Measurements from ENCODE around the gene CYP2F1.
"Not testable (repeated sequence)": the region's sequence is repeated elsewhere in the genome, so short reads cannot be mapped to it uniquely, and the experiment has no call there.

The CYP2F1 gene

DNA sequence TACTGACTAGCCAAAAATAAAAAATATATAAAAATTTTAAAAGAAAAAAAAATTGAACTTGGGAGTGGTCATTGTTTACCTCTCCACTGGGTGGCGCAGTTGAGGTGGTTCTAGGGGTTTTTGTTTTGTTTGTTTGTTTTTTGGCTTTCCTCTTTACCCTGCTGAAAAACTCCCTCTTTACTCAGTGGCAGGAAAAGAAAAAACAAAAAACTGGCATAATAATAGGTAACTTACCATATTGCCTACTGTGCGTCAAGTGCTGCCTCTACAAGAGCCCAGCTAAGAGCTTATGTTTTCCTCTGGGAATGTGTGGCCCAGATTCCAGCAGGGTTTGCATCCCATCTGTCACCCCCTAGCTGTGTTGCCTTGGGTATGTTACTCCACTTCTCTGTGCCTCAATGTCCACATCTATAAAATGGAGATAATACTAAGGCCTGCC, 12.6 kb downstream of the CYP2F1 start:
- DNase-seq (ENCODE audit: low spot score): peak; percentile 21

DNA sequence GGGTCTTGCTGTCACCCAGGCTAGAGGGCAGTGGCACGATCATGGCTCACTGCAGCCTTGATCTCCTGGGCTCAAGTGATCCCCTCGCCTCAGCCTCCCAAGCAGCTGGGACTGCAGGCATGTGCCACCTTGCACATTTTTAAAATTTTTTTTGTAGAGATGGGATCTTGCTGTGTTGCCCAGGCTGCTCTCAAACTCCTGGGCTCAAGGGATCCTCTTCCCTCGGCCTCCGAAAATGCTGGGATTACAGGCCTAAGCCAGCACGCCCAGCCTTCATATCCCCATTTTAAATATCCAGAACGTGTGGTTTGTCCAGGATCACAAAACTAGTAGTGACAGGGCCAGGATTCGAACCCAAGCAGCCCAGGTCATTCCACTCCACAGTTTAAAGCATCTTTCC, 13.1 kb downstream of the CYP2F1 start:
- not testable (repeated sequence) for DNase-seq (ENCODE audit: low spot score)

DNA sequence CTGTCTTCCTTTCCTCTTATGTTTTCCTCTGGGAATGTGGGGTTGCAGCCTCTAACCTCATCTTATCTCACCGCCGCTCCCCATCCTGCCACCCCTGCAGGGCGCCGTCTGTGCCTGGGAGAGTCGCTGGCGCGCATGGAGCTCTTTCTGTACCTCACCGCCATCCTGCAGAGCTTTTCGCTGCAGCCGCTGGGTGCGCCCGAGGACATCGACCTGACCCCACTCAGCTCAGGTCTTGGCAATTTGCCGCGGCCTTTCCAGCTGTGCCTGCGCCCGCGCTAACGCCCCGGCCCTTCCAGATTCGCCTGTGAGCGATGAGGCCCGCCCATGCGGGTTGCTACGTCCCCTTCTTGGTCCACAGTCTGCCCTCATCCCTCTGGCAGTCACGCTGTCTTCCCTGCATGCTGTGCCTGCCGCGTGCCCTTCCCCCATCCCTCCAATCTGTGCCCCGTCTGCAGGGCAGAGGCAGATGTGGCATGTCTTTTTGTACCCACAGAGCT, 13.6 kb downstream of the CYP2F1 start:
- peak; percentile 58 for DNase-seq (ENCODE audit: low spot score)

DNA sequence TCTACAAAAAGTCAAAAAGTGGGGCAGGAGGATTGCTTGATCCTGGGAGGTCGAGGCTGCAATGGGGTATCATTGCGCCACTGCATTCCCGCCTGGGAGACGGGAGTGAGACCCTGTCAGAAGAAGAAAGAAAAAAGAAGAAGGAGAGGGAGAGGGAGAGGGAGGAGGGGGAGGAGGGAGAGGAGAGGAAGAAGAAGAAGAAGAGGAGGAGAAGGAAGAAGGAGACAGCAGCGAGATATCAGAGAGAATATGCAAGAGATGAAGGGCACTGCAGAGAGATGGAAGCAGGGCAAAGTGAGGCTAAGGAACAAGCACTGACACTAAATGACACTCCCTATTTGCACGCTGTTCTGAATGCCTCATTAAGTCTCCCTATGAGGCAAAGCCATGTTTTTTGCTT, 14.5 kb downstream of the CYP2F1 start:
- DNase-seq (ENCODE audit: low spot score): no peak

DNA sequence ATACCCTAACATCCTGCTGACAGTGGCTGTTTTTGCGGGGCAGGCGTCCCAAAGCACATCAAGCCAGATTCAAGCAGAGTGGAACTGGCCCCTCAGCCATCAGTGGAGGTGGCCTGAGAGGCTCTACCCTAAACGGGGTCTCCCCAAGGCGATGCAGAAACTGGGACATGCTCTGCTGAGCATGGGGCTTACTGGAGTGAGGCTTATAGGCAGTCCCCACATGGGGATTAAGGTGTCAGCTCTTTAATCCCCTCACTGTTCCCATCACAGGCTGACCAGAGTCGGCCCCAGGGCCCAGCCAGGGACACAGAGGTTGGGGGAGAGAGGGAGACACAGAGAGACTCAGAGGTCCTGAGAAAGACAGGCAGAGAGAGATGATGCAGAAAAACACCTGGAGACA, 17.0 kb downstream of the CYP2F1 start:
- no peak for DNase-seq (ENCODE audit: low spot score)

DNA sequence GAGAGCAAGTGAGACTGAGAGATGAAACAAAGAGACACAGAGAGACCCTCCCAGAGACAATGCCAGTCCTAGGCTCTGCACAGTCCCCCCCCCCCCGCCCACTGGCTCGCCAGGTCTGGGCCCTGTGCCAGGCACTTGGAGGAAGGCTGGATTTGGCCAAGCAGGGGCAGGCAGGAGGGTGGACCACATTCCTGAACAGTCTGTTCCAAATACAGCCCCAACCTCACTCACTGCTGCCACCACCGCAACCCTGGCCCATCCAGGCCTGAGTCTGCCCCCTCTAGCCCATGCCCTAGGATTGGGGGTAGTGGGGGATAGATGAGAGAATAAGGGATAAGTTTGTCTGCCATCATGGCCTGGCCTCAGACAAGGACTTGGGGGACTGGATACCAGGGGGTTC, 19.0 kb downstream of the CYP2F1 start:
- no peak for DNase-seq (ENCODE audit: low spot score)

DNA sequence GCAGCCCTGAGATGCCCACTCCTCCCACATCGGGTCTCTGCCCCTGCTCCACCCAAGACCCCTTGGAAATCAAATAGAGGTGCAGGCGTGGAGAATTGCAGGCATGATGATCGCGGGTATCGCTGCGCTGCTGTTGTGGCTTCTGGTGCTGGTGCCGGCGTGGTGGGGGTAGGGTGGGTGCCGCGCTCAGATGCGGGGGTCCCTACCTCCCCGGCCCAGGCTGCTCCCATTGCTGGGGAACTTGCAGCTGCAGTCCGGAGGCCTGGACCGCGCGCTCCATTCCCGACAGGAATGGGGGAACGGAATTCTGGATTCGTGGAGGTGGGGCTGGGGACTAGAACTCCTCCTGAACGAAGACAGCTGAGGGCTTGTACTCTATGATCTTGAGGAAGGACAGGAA, 20.4 kb downstream of the CYP2F1 start:
- no peak for DNase-seq (ENCODE audit: low spot score)

DNA sequence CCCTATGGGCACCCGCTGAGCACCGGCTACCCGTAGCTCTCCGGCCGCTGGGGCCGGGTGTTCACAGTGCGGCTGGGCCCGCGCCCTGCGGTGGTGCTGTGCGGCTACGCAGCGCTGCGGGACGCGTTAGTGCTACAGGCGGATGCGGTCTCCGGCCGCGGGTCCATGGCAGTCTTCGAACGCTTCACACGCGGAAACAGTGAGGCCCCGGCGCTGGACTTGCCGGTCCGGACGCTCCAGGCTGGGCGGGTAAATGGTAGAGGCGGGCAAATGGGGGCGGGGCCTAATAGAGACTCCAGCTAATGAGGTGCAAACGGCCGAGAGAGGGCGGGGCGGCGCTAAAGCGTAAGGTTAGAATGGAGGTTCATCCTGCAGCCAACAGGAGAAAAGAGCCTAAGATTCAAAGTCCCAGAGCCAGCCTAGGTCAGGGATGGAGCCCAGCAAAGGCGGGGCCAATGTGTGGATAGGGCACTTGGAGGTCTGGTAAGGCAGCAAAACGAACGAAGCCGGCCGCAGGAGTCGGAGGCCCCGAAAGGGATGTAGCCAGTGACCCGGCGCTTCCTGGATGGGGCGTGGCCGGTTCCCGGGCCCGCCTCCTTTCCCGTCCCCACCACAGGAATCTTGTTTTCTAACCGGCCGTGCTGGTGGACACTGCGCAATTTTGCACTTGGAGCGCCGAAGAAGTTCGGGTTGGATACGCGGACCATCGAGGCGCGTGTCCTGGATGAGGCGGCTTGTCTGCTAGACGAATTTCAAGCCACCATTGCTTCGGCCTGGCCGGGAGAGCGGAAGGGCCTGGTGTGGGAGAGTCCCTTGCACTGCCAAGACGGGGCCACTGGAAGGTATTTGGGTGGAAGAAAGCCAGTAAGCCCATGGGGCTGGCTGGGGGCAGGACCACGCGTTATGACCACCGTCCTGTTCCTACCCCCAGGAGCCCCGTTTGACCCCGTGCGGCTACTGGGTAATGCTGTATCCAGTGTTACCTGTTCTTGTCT, 21.5 kb downstream of the CYP2F1 start:
- DNase-seq (ENCODE audit: low spot score): peak; percentile 11

DNA sequence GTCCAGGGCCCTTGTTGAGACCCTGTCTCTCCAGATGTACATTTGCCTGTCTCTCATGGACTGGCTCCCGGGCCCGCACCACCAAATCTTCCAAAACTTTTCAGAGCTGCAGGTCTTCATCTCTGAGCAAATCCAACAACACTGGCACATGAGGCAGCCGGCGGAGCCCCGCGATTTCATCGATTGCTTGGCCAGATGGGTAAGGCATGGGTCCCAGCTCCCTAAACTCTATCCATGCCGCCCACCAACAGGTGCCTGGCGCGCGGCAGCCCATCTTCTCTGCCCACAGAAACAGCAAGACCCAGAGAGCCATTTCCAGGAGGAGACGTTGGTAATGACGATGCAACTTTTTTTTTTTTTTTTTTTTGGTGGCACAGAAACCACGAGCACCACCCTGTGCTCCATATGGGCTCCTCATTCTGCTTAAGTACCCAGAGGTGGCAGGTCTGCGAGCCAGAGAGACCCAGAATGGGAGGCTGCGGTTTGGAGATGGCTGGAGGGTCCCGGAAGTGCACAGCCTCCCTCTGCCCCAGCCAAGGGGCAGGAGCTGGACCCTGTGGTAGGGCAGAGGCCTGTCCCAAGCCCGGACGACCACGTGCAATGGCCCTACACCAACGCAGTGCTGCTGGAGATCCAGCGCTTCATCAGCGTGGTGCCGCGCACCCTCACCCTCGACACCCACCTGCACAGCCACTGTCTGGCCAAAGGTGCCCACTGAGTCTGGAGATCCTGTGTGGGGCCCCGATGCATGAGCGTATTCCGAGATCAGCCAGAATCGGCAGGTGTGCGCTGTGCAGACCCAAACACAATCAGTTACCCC, 22.6 kb downstream of the CYP2F1 start:
- DNase-seq (ENCODE audit: low spot score): no peak

DNA sequence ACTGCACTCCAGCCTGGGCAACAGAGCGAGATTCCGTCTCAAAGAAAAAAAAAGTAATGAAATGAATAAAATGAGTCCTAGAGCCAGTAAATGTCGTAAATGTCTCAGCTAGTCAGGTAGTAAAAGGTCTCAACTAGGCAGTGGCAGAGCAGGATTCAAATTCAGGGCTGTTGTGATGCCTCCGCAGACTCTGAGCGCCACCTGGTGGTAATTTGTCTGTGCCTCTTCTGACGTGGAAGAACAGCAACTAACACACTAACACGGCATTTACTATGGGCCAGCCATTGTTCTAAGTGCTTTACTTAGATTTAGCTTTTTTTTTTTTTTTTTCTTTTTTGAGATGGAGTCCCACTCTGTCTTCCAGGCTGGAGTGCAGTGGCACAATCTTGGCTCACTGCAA, 30.2 kb downstream of the CYP2F1 start:
- peak; percentile 87 for DNase-seq (ENCODE audit: low spot score)

DNA sequence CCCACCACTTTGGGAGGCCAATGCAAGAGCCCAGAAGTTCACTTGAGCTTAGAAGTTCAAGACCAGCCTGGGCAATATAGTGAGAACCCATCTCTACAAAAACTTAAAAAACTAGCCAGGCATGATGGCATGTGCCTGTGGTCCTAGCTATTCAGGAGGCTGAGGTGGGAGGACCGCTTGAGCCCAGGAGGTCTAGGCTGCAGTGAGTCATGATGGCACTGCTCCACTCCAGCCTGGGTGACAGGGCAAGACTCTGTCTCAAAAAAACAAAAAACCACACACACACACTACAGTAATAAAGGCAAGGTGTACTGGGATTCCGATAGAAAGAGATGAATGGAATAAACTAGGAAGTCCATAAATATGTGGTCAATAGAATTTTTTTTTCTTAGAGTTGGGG, 35.6 kb downstream of the CYP2F1 start:
- no peak for DNase-seq (ENCODE audit: low spot score)

DNA sequence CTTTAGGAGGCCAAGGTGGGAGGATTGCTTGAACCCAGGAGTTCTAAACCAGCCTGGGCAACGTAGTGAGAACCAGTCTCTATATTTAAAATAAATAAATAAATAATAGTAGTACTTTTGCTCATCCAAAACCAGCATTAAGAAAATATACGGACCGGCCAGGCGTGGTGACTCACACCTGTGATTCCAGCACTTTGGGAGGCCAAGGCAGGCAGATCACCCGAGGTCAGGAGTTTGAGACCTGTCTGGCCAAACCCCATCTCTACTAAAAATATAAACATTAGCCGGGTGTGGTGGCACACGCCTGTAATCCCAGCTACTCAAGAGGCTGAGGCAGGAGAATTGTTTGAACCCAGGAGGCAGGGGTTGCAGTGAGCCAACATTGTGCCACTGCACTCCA, 36.8 kb downstream of the CYP2F1 start:
- DNase-seq (ENCODE audit: low spot score): not testable (repeated sequence)

DNA sequence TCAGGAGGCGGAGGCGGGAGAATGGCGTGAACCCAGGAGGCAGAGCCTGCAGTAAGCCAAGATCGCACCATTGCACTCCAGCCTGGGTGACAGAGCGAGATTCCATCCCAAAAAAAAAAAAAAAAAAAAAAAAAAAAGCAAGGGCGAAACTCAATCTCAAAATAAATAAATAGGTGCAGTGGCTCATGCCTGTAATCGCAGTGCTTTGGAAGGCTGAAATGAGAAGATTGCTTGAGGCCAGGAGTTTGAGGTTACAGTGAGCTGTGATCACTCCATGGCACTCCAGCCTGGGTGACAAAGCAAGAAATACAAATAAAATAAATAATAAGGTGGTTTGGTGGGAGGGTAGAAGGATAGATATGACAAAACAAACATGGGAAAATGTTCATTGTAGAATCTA, 39.8 kb downstream of the CYP2F1 start:
- no peak for DNase-seq (ENCODE audit: low spot score)

DNA sequence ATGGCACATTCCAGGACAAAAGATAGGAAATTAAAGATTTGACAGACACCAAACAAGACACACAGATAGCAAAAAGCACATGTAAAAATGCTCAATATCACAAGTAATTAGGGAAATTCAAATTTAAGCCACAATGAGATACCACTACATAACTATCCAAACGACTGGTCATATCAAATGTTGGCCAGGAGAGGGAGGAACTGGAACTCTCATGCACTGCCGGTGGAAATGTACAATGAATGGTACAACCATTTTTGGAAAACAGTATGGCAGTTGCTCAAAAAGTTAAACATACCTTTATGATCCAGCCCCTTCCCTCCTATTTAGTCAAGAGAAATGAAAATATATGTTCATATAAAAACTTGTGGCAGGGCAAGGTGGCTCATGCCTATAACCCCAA, 42.0 kb downstream of the CYP2F1 start:
- no peak for DNase-seq (ENCODE audit: low spot score)

DNA sequence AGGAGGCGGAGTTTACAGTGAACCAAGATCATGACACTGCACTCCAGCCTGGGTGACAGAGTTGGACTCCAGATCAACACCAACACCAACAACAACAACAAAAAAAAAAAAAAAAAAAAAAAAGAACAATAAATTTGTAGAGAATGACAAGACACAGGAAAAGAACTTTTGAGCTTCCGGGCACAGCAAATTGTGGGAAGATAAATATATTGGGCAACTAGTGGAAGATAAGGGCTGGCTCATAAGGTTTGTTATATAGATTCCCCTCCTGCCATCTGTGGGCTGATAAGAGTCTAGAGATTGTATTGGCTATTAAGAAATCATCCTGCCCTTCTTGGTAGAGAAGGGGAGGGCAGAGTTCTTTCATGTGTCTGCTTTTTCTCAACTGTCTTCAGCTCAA, 45.6 kb downstream of the CYP2F1 start:
- no peak for DNase-seq (ENCODE audit: low spot score)

DNA sequence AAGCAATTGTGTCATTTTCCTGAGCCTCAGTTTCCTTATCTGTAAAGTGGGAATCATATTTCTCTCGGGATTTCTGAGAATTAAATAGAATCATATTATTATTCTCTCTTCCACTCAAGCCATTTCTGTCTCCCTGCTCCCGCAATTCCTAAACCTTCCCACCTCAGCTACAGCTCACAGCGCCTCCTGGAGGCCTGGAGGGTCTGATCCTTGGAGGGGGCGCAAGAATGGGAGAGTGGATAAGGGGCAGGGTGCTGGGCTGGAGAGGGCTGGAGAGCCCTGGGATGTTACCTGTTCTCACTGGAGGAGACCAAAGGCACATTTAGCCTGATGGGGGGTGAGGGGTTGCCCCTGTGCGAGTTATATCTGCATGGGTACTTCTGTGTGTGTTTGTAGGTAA, 47.7 kb downstream of the CYP2F1 start:
- no peak for DNase-seq (ENCODE audit: low spot score)

DNA sequence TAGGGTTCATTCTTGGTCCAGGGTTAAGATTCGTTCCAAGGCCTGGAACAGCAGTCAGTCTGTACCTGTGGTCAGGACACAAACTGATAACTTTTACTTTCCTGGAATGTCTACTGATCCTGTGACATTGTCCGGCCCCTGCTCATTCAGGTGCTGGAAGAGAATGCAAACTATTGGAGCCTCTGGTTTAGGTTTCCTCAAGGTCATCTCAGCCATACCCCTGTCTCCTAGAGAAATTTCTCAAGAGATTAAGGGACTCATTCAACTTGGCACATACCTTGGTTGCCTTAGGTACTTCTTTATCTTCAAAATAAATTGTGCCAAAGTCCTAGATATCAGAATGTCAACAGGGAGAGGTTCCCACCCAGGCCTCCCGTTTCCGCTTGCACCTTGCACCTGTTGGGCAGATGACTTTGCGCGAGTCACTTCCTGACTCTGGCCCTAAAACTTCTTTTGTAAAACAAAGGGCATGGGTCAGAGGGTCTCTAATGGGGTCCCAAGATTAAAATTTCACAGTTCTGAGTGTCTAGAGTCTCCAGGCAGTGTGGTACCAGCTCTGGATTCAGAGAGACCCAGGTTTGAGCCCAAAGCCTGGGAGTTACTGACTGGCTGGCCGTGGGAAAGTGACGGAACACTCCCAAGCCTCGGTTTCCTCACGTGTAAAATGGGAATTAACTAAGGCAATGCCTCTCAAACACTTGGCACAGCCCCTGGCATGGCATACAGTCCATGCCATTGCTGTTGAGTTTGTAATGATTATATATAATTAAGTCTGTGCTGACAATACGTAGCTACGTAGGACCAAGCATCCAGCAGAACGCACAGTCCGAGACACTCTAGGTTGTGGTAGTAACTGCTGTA, 52.9 kb downstream of the CYP2F1 start:
- no peak for DNase-seq (ENCODE audit: low spot score)

DNA sequence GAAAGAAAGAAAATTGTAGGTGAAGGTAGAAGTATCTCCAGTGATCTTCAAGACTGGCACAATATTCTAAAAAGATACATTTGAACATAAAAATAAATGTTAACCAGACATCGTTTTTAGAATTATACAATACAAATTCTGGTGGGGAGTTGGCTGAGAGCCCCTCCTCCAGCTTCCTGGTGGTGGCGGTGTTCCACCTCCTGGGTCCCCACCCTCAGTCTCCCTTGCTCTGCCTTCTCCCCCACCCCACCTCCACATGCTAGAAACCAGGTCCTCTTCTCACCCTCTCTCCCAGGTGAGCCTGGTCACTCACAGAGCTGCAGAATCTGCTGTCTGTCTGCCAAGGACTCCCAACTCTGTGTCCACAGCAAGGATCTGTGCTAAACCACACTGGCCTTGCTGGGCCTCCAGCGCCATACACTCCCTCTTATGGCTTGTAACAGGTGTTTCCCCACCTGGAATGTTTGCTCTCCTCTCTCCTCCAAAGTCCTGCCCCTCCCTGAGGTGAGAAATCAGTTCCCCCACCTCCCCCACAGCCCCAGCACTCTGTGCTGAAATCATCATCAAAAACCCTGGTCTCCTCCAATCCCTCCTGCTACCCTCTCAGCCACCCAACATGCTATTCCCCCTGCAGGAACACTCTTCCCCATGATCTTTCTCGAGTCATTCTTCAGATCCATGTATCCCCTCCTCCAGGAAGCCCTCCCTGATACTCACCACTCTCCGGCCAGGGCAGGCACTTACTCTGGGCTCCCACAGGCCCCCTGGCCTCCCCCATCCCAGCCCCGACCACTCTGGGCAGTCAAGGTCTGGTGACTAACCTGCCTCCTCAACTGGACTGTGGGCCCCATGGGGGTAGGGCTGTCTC, 58.3 kb downstream of the CYP2F1 start:
- no peak for DNase-seq (ENCODE audit: low spot score)

DNA sequence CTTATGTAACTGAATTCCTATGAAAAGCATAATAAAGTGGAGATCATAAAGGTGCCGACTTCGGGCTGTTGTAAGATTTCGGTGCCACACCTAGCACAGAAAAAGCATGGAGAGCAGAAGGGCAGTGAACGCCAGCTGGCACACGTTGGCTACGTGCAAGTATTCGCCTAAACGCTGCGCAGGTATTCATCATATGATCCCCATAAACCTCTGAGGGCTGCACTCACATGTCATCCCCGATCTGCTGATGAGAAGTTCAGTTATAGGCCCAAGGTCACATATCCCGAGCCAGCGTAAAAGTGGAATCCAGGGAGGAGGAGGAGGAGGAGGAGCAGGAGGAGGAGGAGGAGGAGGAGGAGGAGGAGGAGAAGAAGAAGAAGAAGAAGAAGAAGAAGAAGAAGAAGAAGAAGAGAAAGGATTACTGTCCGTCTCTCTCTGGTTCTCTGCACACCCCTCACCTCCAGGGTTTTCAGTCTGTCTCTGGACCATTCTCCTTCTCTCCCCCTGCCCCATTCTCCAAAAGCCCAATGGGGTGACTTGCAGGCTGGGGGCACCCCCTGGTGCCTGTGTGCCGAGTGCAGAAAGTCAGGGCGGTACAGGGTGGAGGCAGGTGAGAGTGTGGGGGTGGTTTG, 60.2 kb downstream of the CYP2F1 start:
- DNase-seq (ENCODE audit: low spot score): no peak

Data from activated CD4-positive, alpha-beta T cell treated with anti-CD3 and anti-CD28 coated beads, Interleukin-2, Interleukin-4, amounts not matched to agents 100 ng/mL and 50 ng/mL, durations not matched to agents 16 hours and 8 hours (primary cell).